ENCODE measurements around the gene LMO4. TPM values are rescaled to one million over a fixed set of nuclear protein-coding genes. Genes with fewer than 3 reads are reported as not detected.

Gene LMO4
- total RNA-seq, 1 experiment from 2014 or later, result 88.9 TPM

GRCh38 chr1:87336623-87337067 lies 8.0 kb downstream of the LMO4 start:
- TF ChIP-seq, protein P1, sequence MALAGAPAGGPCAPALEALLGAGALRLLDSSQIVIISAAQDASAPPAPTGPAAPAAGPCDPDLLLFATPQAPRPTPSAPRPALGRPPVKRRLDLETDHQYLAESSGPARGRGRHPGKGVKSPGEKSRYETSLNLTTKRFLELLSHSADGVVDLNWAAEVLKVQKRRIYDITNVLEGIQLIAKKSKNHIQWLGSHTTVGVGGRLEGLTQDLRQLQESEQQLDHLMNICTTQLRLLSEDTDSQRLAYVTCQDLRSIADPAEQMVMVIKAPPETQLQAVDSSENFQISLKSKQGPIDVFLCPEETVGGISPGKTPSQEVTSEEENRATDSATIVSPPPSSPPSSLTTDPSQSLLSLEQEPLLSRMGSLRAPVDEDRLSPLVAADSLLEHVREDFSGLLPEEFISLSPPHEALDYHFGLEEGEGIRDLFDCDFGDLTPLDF (CRISPR knock-in tag; IDR thresholded peaks at IDR 0.05), result no peak
- no peak for TF ChIP-seq CREB1 (CRISPR knock-in tag; IDR thresholded peaks at IDR 0.05)
- TF ChIP-seq SP1 (CRISPR knock-in tag; conservative IDR thresholded peaks at IDR 0.05), result no peak
- no peak for TF ChIP-seq ZNF263 (CRISPR knock-in tag; IDR thresholded peaks at IDR 0.05; ENCODE audit: low read depth)
- Mint-ChIP-seq H3K36me3 (peaks cover 64% of the 10 kb centered on the region), H3K27me3 (ENCODE audit: low read depth) (no peaks in the 10 kb centered on the region), H3K9me3 (no peaks in the 10 kb centered on the region), H3K4me3 (peak overlapping the region; percentile 70; the same call in 1 of the 2 replicates), H3K4me1 (peaks cover 60% of the 10 kb centered on the region), H3K27ac (peak overlapping the region; percentile 28; the same call in 1 of the 2 replicates)
- CTCF ChIA-PET, result interaction anchor here (1.0 to 1.3 kb wide), 2 partner anchors 15 to 92 kb away, joined by 3 read pairs; no protein-coding TSS in a partner anchor
- DNase-seq (ENCODE audit: low spot score) (no peak), ATAC-seq (no peak)
- POLR2A ChIA-PET, result interaction anchor here (0.8 to 2.0 kb wide), 3 partner anchors 9 to 20 kb away, joined by 4 to 5 read pairs (median 5); no protein-coding TSS in a partner anchor

GRCh38 chr1:87337606-87338005 lies 8.9 kb downstream of the LMO4 start:
- Mint-ChIP-seq H3K9me3 (no peaks in the 10 kb centered on the region), H3K36me3 (peaks cover 66% of the 10 kb centered on the region), H3K27me3 (ENCODE audit: low read depth) (no peaks in the 10 kb centered on the region), H3K27ac (peak overlapping the region; percentile 40), H3K4me3 (no peak overlapping the region), H3K4me1 (peaks cover 56% of the 10 kb centered on the region)
- ChIA-PET POLR2A (no interaction called here), CTCF (no interaction called here)
- no peak for DNase-seq (ENCODE audit: low spot score)
- TF ChIP-seq, protein P2, sequence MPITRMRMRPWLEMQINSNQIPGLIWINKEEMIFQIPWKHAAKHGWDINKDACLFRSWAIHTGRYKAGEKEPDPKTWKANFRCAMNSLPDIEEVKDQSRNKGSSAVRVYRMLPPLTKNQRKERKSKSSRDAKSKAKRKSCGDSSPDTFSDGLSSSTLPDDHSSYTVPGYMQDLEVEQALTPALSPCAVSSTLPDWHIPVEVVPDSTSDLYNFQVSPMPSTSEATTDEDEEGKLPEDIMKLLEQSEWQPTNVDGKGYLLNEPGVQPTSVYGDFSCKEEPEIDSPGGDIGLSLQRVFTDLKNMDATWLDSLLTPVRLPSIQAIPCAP (CRISPR knock-in tag; IDR thresholded peaks at IDR 0.05), result no peak
- TF ChIP-seq GABPB1 (CRISPR knock-in tag; IDR thresholded peaks at IDR 0.05) (no peak), ZNF423 (CRISPR knock-in tag; IDR thresholded peaks at IDR 0.05) (no peak), TEAD1 (CRISPR knock-in tag; IDR thresholded peaks at IDR 0.05) (no peak), KAT7 (CRISPR knock-in tag; IDR thresholded peaks at IDR 0.05; ENCODE audit: borderline replicate concordance) (no peak), JAZF1 (CRISPR knock-in tag; IDR thresholded peaks at IDR 0.05) (no peak), CREB1 (CRISPR knock-in tag; IDR thresholded peaks at IDR 0.05) (no peak), SP1 (CRISPR knock-in tag; conservative IDR thresholded peaks at IDR 0.05) (no peak), NFATC4 (CRISPR knock-in tag; IDR thresholded peaks at IDR 0.05) (no peak), NR1H2 (CRISPR knock-in tag; IDR thresholded peaks at IDR 0.05) (no peak), ZNF232 (CRISPR knock-in tag; IDR thresholded peaks at IDR 0.05) (no peak), OVOL2 (CRISPR knock-in tag; IDR thresholded peaks at IDR 0.05; ENCODE audit: borderline replicate concordance) (no peak)
- TF ChIP-seq, protein P3, sequence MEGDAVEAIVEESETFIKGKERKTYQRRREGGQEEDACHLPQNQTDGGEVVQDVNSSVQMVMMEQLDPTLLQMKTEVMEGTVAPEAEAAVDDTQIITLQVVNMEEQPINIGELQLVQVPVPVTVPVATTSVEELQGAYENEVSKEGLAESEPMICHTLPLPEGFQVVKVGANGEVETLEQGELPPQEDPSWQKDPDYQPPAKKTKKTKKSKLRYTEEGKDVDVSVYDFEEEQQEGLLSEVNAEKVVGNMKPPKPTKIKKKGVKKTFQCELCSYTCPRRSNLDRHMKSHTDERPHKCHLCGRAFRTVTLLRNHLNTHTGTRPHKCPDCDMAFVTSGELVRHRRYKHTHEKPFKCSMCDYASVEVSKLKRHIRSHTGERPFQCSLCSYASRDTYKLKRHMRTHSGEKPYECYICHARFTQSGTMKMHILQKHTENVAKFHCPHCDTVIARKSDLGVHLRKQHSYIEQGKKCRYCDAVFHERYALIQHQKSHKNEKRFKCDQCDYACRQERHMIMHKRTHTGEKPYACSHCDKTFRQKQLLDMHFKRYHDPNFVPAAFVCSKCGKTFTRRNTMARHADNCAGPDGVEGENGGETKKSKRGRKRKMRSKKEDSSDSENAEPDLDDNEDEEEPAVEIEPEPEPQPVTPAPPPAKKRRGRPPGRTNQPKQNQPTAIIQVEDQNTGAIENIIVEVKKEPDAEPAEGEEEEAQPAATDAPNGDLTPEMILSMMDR (IDR thresholded peaks at IDR 0.05), result no peak
- no peak for ATAC-seq

DNA sequence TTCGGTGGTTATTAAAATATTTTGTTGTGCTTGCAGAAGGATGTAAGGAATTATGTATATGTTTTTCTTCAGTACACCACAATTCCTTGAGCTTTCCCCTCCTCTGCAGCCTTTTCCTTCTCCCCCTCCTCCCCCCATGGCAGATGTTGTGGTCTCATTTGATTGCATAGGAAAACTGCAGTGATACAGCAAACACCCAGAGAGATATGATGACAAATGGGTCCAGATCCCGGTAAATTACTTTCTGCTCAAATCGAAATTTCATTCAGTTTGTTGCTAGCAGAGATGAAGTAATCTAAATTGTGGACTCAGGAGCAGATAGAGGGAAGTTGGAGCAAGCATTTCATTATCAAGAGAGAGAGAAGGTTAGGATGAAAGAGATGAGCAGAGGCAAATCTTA lies 9.9 kb downstream of the LMO4 start:
- POLR2A ChIA-PET, result interaction anchor here (0.7 kb wide), 1 partner anchor 12 kb away, joined by 3 read pairs; no protein-coding TSS in a partner anchor
- ATAC-seq, result no peak
- peaks cover 50% of the 10 kb centered on the region for H3K4me1 Mint-ChIP-seq
- no peak overlapping the region for H3K4me3 Mint-ChIP-seq
- no peak for DNase-seq (ENCODE audit: low spot score)
- H3K36me3 Mint-ChIP-seq, result peaks cover 66% of the 10 kb centered on the region
- H3K27me3 Mint-ChIP-seq (ENCODE audit: low read depth), result no peaks in the 10 kb centered on the region
- CTCF ChIA-PET, result no interaction called here
- no peaks in the 10 kb centered on the region for H3K9me3 Mint-ChIP-seq
- H3K27ac Mint-ChIP-seq, result 0 out of 2 replicates have a peak overlapping the region, but pooled peaks have one; percentile 0
- TF ChIP-seq MAX (CRISPR knock-in tag; IDR thresholded peaks at IDR 0.05) (no peak), FOXK1 (CRISPR knock-in tag; IDR thresholded peaks at IDR 0.05) (no peak), ZNF219 (CRISPR knock-in tag; IDR thresholded peaks at IDR 0.05; ENCODE audit: borderline replicate concordance) (no peak), ZNF121 (CRISPR knock-in tag; IDR thresholded peaks at IDR 0.05) (no peak), GTF2I (CRISPR knock-in tag; conservative IDR thresholded peaks at IDR 0.05) (no peak), FOXJ3 (CRISPR knock-in tag; IDR thresholded peaks at IDR 0.05; ENCODE audit: borderline replicate concordance) (no peak), ZNF423 (CRISPR knock-in tag; IDR thresholded peaks at IDR 0.05) (no peak), TCF7 (CRISPR knock-in tag; IDR thresholded peaks at IDR 0.05; ENCODE audit: low read depth) (no peak)
- TF ChIP-seq, protein P4, sequence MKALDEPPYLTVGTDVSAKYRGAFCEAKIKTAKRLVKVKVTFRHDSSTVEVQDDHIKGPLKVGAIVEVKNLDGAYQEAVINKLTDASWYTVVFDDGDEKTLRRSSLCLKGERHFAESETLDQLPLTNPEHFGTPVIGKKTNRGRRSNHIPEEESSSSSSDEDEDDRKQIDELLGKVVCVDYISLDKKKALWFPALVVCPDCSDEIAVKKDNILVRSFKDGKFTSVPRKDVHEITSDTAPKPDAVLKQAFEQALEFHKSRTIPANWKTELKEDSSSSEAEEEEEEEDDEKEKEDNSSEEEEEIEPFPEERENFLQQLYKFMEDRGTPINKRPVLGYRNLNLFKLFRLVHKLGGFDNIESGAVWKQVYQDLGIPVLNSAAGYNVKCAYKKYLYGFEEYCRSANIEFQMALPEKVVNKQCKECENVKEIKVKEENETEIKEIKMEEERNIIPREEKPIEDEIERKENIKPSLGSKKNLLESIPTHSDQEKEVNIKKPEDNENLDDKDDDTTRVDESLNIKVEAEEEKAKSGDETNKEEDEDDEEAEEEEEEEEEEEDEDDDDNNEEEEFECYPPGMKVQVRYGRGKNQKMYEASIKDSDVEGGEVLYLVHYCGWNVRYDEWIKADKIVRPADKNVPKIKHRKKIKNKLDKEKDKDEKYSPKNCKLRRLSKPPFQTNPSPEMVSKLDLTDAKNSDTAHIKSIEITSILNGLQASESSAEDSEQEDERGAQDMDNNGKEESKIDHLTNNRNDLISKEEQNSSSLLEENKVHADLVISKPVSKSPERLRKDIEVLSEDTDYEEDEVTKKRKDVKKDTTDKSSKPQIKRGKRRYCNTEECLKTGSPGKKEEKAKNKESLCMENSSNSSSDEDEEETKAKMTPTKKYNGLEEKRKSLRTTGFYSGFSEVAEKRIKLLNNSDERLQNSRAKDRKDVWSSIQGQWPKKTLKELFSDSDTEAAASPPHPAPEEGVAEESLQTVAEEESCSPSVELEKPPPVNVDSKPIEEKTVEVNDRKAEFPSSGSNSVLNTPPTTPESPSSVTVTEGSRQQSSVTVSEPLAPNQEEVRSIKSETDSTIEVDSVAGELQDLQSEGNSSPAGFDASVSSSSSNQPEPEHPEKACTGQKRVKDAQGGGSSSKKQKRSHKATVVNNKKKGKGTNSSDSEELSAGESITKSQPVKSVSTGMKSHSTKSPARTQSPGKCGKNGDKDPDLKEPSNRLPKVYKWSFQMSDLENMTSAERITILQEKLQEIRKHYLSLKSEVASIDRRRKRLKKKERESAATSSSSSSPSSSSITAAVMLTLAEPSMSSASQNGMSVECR (CRISPR knock-in tag; IDR thresholded peaks at IDR 0.05; ENCODE audit: borderline replicate concordance), result no peak

Measured in WTC11 (cell line).